Coronary artery (tissue), 2 donors: Measurements from ENCODE around the gene OLIG3.

ENCODE experiments used
- DNase-seq: peaks from one replicate; pipeline ENCODE4 v3.0.0-alpha.2; 2017; ENCODE audit warnings: low spot score
- H3K27ac ChIP-seq, 2 donors: fragments of 200-600 bp; sonication (generic); one replicate each; pipeline ENCODE4 v1.5.1; 2016 to 2019
- H3K4me3 ChIP-seq: fragments of 200-600 bp; sonication (generic); 2 replicates; pipeline ENCODE4 v1.5.1; 2016; ENCODE audit warnings: mild to moderate bottlenecking, moderate library complexity
- CTCF ChIP-seq: fragments of 200-600 bp; sonication (generic); IDR thresholded peaks from one replicate; pipeline ENCODE4 v1.5.1; 2019; ENCODE audit warnings: antibody characterized with exemption

The OLIG3 gene

GRCh38 chr6:137530404-137530803 is 36.2 kb upstream of the OLIG3 start:
- no peak for DNase-seq
- no peak for TF ChIP-seq CTCF
- no peak overlapping the region for H3K27ac ChIP-seq
- no peak overlapping the region for H3K4me3 ChIP-seq

GRCh38 chr6:137522831-137523230 is 28.6 kb upstream of the OLIG3 start:
- no peak for TF ChIP-seq CTCF
- Histone ChIP-seq H3K27ac (no peak overlapping the region), H3K4me3 (no peak overlapping the region)
- no peak for DNase-seq

- Histone ChIP-seq H3K27ac (no peak overlapping the region), H3K4me3 (no peak overlapping the region)
- TF ChIP-seq CTCF: no peak
- DNase-seq: no peak
Observed at GRCh38 chr6:137522198-137522798, 28.1 kb upstream of the OLIG3 start.

GRCh38 chr6:137520520-137520919 is 26.3 kb upstream of the OLIG3 start:
- Histone ChIP-seq H3K27ac (no peak overlapping the region), H3K4me3 (no peak overlapping the region)
- no peak for TF ChIP-seq CTCF
- DNase-seq: no peak

- TF ChIP-seq CTCF: no peak
- DNase-seq: no peak
- Histone ChIP-seq H3K4me3 (no peak overlapping the region), H3K27ac (no peak overlapping the region)
Observed at GRCh38 chr6:137519629-137520176, 25.5 kb upstream of the OLIG3 start.

- no peak overlapping the region for H3K27ac ChIP-seq
- H3K4me3 ChIP-seq: no peak overlapping the region
- no peak for TF ChIP-seq CTCF
- no peak for DNase-seq
Observed at GRCh38 chr6:137518386-137518983, 24.3 kb upstream of the OLIG3 start.

- TF ChIP-seq CTCF: no peak
- Histone ChIP-seq H3K4me3 (no peak overlapping the region), H3K27ac (no peak overlapping the region)
- DNase-seq: no peak
Observed at GRCh38 chr6:137514418-137514817, 20.2 kb upstream of the OLIG3 start.
